Upper lobe of left lung (tissue), 4 donors: ENCODE results near the gene KIAA1958.

ENCODE experiments used
- CTCF ChIP-seq, 6 experiments: fragments of 450-650 bp in 4 of 6; fragments of 200-600 bp in 2 of 6; sonication (generic) in 2 of 6; IDR thresholded peaks; one replicate each; pipeline ENCODE4 v1.5.1; 2016 to 2019; ENCODE audit warnings: antibody characterized with exemption in 6 of 6
- POLR2A ChIP-seq, 4 donors: fragments of 450-650 bp; IDR thresholded peaks; one replicate each; pipeline ENCODE4 v1.5.1; 2016 to 2017; ENCODE audit warnings: antibody characterized with exemption in 4 of 4, mild to moderate bottlenecking in 2 of 4

DNA sequence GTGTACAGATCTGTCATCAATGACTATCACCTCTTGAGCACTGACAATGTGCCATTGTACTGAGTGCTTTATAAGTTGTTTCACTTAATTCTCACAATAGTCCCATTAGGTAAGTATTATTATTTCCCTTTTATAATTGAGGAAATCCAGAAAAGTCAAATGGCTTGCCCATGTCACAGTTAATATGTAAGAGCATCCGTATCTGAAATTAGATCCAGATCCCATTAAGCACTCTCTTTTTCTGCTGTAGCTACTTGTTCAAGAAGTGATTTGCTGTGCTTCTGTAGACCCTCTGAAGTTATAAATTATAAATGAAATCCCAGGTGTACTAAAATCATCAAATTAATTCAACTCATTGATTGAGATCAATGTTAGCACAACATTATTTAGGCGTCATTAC lies 136.6 kb downstream of the KIAA1958 start:
- no peak for TF ChIP-seq CTCF (IDR thresholded peaks at IDR 0.05)
- no peak for TF ChIP-seq POLR2A (IDR thresholded peaks at IDR 0.05)
